ENCODE measurements around the gene SYNDIG1.
"Not testable (repeated sequence)": the region's sequence is repeated elsewhere in the genome, so short reads cannot be mapped to it uniquely, and the experiment has no call there.

SYNDIG1 gene

GRCh38 chr20:24493661-24494459, 24.4 kb downstream of the SYNDIG1 start:
- no peak for DNase-seq

- DNase-seq, result no peak
These were observed 25.1 kb downstream of the SYNDIG1 start for GRCh38 chr20:24494460-24494920.

- no peak for DNase-seq
These were observed 25.8 kb downstream of the SYNDIG1 start for GRCh38 chr20:24495266-24495665.

GRCh38 chr20:24497851-24498250, 28.4 kb downstream of the SYNDIG1 start:
- DNase-seq, result peak; percentile 74

GRCh38 chr20:24498641-24499040, 29.2 kb downstream of the SYNDIG1 start:
- no peak for DNase-seq

- no peak for DNase-seq
These were observed 30.0 kb downstream of the SYNDIG1 start for GRCh38 chr20:24499472-24499871.

GRCh38 chr20:24501764-24502556, 32.5 kb downstream of the SYNDIG1 start:
- DNase-seq, result no peak

GRCh38 chr20:24502661-24503060, 33.2 kb downstream of the SYNDIG1 start:
- DNase-seq, result no peak

- DNase-seq, result no peak
These were observed 34.0 kb downstream of the SYNDIG1 start for GRCh38 chr20:24503352-24503931.

- DNase-seq, result no peak
These were observed 35.2 kb downstream of the SYNDIG1 start for GRCh38 chr20:24504331-24505285.

GRCh38 chr20:24506146-24506545, 36.7 kb downstream of the SYNDIG1 start:
- DNase-seq, result no peak

GRCh38 chr20:24506696-24507095, 37.3 kb downstream of the SYNDIG1 start:
- no peak for DNase-seq

GRCh38 chr20:24507182-24507853, 37.9 kb downstream of the SYNDIG1 start:
- DNase-seq, result no peak

GRCh38 chr20:24512441-24512840, 43.0 kb downstream of the SYNDIG1 start:
- DNase-seq, result not testable (repeated sequence)

- DNase-seq, result no peak
These were observed 49.1 kb downstream of the SYNDIG1 start for GRCh38 chr20:24518515-24518914.

GRCh38 chr20:24519476-24519875, 50.0 kb downstream of the SYNDIG1 start:
- DNase-seq, result no peak

GRCh38 chr20:24521032-24521431, 51.6 kb downstream of the SYNDIG1 start:
- no peak for DNase-seq

GRCh38 chr20:24522452-24523330, 53.3 kb downstream of the SYNDIG1 start:
- no peak for DNase-seq

GRCh38 chr20:24523661-24524060, 54.2 kb downstream of the SYNDIG1 start:
- no peak for DNase-seq

GRCh38 chr20:24528583-24529368, 59.3 kb downstream of the SYNDIG1 start:
- DNase-seq, result no peak
